ENCODE results near the gene PRKD2. TPM values are rescaled to one million over a fixed set of nuclear protein-coding genes. Genes with fewer than 3 reads are reported as not detected.

The PRKD2 gene
- total RNA-seq, 4 donors from 2014 or later = 21.0 to 36.1 (median 30.2) TPM

- no peak for DNase-seq (ENCODE audit: low spot score in 2 of 2)
- Histone ChIP-seq H3K36me3 (peaks cover 0 to 90% (median 23%) of the 10 kb centered on the region in 3 donors), H3K4me1 (peaks cover 0 to 88% (median 16%) of the 10 kb centered on the region in 4 donors), H3K9me3 (no peaks in the 10 kb centered on the region), H3K27ac (no peak overlapping the region), H3K27me3 (no peaks in the 10 kb centered on the region), H3K4me3 (no peak overlapping the region)
- WGBS, 2 donors = 60 to 75% methylated on average over 14 of the region's 14 CpGs
- TF ChIP-seq EP300 (IDR thresholded peaks at IDR 0.05) (peak in 1 of 2 donors; percentile 12), CTCF (IDR thresholded peaks at IDR 0.05) (no peak)
Measured at GRCh38 chr19:46731007-46731501, 14.1 kb upstream of the PRKD2 start.

GRCh38 chr19:46730595-46730994, 13.7 kb upstream of the PRKD2 start:
- 94% methylated on average over 13 to 14 of the region's 14 CpGs for WGBS, 2 donors
- Histone ChIP-seq H3K36me3 (peaks cover 0 to 90% (median 26%) of the 10 kb centered on the region in 3 donors), H3K27me3 (no peaks in the 10 kb centered on the region), H3K9me3 (no peaks in the 10 kb centered on the region), H3K4me1 (peaks cover 0 to 88% (median 16%) of the 10 kb centered on the region in 4 donors), H3K4me3 (no peak overlapping the region), H3K27ac (no peak overlapping the region)
- no peak for DNase-seq (ENCODE audit: low spot score in 2 of 2)
- no peak for TF ChIP-seq CTCF (IDR thresholded peaks at IDR 0.05)
- no peak for TF ChIP-seq EP300 (IDR thresholded peaks at IDR 0.05)
- TF ChIP-seq POLR2A (IDR thresholded peaks at IDR 0.05) = no peak

- WGBS, 2 donors = 93% methylated on average over 6 to 9 of the region's 9 CpGs
- Histone ChIP-seq H3K27ac (peak overlapping the region in 1 of 4 donors; percentile 62), H3K9me3 (no peaks in the 10 kb centered on the region), H3K4me3 (no peak overlapping the region), H3K4me1 (peaks cover 0 to 84% (median 16%) of the 10 kb centered on the region in 4 donors), H3K27me3 (no peaks in the 10 kb centered on the region), H3K36me3 (peaks cover 0 to 90% (median 30%) of the 10 kb centered on the region in 3 donors)
- no peak for DNase-seq (ENCODE audit: low spot score in 2 of 2)
- TF ChIP-seq CTCF (IDR thresholded peaks at IDR 0.05) (no peak), POLR2A (IDR thresholded peaks at IDR 0.05) (no peak), EP300 (IDR thresholded peaks at IDR 0.05) (no peak)
Measured at GRCh38 chr19:46730187-46730586, 13.3 kb upstream of the PRKD2 start.

- Histone ChIP-seq H3K27ac (peak overlapping the region in 1 of 4 donors; percentile 62), H3K4me3 (no peak overlapping the region), H3K4me1 (peaks cover 0 to 79% (median 14%) of the 10 kb centered on the region in 4 donors), H3K27me3 (no peaks in the 10 kb centered on the region), H3K9me3 (no peaks in the 10 kb centered on the region), H3K36me3 (peaks cover 0 to 95% (median 35%) of the 10 kb centered on the region in 3 donors)
- DNase-seq (ENCODE audit: low spot score in 2 of 2) = no peak
- WGBS, 2 donors = 82 to 84% methylated on average over 7 of the region's 7 CpGs
- no peak for TF ChIP-seq POLR2A (IDR thresholded peaks at IDR 0.05)
- no peak for TF ChIP-seq CTCF (IDR thresholded peaks at IDR 0.05)
- TF ChIP-seq EP300 (IDR thresholded peaks at IDR 0.05) = no peak
Measured at GRCh38 chr19:46729696-46730095, 12.8 kb upstream of the PRKD2 start.

- Histone ChIP-seq H3K27me3 (no peaks in the 10 kb centered on the region), H3K9me3 (no peaks in the 10 kb centered on the region), H3K4me3 (no peak overlapping the region), H3K36me3 (peaks cover 0 to 96% (median 40%) of the 10 kb centered on the region in 3 donors), H3K27ac (peak overlapping the region in 1 of 4 donors; percentile 62), H3K4me1 (peaks cover 0 to 70% (median 9%) of the 10 kb centered on the region in 4 donors)
- peak in 1 of 2 donors; percentile 58 for DNase-seq (ENCODE audit: low spot score in 2 of 2)
- 41 to 56% methylated on average over 18 to 19 of the region's 20 CpGs for WGBS, 2 donors
- TF ChIP-seq POLR2A (IDR thresholded peaks at IDR 0.05) = no peak
- peak; percentile 82 to 93 (median 92) for TF ChIP-seq CTCF (IDR thresholded peaks at IDR 0.05)
- no peak for TF ChIP-seq EP300 (IDR thresholded peaks at IDR 0.05)
Measured at GRCh38 chr19:46728693-46729339, 11.9 kb upstream of the PRKD2 start.

Data from tibial nerve (tissue), 4 donors.